ENCODE data around the gene KCNJ14. TPM values are rescaled to one million over a fixed set of nuclear protein-coding genes. Genes with fewer than 3 reads are reported as not detected.

Gene KCNJ14
- total RNA-seq, 1 experiment from 2014 or later = 0.36 TPM

DNA sequence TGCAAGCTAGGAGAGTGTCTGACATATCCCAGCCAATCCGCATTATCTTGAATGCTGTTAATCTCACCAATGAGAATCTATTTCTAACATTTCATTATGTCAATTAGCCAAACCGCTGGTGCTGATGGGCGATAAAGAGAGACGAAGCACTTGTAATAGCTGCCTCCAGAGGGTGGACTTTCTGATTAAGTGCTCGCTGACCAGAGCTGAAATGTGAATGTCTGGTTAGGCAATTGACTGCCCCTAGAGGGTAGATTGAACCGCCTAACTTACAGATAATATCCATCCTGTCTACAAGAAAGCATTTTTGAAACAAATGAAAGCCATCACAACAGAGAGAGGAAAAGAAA is 10.1 kb upstream of the KCNJ14 start:
- peak; percentile 80 for DNase-seq (ENCODE audit: low spot score)

GRCh38 chr19:48445606-48446481 is 9.5 kb upstream of the KCNJ14 start, which contains the start of gene GRWD1:
GRWD1 (plus strand) TSS chr19:48445983; CDS start chr19:48446006, 23 bp downstream.
- peak; percentile 90 for DNase-seq (ENCODE audit: low spot score)

DNA sequence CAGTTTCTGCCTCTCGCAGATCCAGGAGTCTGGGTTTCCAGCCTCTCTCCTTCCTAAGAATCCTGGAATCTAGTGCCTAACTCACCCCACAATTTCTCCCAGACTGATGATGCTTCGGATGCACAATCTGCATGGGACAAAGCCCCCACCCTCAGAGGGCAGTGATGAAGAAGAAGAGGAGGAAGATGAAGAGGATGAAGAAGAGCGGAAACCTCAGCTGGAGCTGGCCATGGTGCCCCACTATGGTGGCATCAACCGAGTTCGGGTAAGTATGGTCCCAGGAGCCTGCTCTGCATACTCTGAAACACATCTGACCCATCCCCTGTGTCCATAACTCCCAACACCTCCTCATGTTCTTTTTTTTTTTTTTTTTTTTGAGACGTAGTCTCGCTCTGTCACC is 8.8 kb upstream of the KCNJ14 start:
- no peak for DNase-seq (ENCODE audit: low spot score)

- DNase-seq (ENCODE audit: low spot score) = no peak
Measured at GRCh38 chr19:48448563-48448962, 6.8 kb upstream of the KCNJ14 start.

DNA sequence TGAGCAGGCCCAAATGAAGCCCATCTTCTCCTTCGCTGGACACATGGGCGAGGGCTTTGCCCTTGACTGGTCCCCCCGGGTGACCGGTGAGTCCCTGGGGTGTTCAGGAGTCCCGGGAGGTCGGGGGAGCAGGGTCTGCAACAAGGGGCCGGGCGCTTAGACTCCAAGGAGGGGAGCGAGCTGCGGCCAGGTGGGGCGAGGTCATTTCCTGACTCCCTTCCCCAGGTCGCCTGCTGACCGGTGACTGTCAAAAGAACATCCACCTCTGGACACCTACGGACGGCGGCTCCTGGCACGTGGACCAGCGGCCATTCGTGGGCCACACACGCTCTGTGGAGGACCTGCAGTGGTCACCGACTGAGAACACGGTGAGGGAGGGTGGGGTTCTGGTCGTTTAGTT is 4.9 kb upstream of the KCNJ14 start:
- no peak for DNase-seq (ENCODE audit: low spot score)

DNA sequence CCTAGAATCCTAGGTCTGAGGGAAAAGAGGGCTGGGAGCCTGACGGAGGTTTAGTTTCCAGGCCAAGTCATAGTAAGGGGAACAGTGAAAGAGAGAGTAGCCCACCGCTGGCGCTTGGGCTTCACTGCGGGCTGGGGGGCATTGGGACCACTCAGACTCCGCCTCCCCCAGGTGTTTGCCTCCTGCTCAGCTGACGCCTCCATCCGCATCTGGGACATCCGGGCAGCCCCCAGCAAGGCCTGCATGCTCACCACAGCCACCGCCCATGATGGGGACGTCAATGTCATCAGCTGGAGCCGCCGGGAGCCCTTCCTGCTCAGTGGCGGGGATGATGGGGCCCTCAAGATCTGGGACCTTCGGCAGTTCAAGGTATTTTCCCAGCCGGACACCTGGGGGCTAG is 4.5 kb upstream of the KCNJ14 start:
- no peak for DNase-seq (ENCODE audit: low spot score)

GRCh38 chr19:48451624-48452023 is 3.8 kb upstream of the KCNJ14 start:
- DNase-seq (ENCODE audit: low spot score) = no peak

GRCh38 chr19:48452289-48453190 is 2.8 kb upstream of the KCNJ14 start:
- no peak for DNase-seq (ENCODE audit: low spot score)

DNA sequence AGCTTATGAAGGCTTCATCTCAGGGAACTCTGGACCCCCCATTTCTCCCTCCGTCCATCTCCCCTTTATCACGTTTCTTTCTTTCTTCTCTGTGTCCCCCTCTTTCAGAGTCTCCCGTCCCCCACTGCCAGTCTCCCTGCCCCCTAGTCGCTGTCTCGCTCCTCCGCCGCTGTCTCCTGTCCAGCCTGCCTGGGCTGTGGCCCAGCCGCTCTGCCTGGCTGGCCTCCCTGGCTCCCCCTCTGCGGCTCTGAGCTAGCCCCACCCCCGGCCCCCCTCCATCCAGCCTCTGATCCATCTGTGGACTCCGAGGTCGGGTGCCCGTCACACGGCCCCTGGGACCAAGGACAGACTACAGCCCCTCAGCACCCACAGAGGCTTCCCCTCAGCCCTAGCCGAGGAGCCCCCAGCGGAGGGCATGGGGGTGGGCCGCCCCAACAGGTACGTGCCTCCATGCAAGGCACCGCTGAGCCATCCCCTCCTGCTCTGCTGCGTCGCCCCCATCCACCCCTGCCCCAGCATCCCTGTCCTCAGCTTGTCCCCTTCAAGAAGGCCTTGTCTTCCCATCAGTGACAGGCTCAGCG is 1.1 kb upstream of the KCNJ14 start:
- no peak for DNase-seq (ENCODE audit: low spot score)

GRCh38 chr19:48455908-48456562 is 661 bp downstream of the KCNJ14 start:
- DNase-seq (ENCODE audit: low spot score) = no peak

- DNase-seq (ENCODE audit: low spot score) = no peak
Measured at GRCh38 chr19:48456864-48457263, 1.5 kb downstream of the KCNJ14 start.

GRCh38 chr19:48458016-48458415 is 2.6 kb downstream of the KCNJ14 start:
- no peak for DNase-seq (ENCODE audit: low spot score)

- DNase-seq (ENCODE audit: low spot score) = no peak
Measured at GRCh38 chr19:48461651-48461981, 6.2 kb downstream of the KCNJ14 start.

DNA sequence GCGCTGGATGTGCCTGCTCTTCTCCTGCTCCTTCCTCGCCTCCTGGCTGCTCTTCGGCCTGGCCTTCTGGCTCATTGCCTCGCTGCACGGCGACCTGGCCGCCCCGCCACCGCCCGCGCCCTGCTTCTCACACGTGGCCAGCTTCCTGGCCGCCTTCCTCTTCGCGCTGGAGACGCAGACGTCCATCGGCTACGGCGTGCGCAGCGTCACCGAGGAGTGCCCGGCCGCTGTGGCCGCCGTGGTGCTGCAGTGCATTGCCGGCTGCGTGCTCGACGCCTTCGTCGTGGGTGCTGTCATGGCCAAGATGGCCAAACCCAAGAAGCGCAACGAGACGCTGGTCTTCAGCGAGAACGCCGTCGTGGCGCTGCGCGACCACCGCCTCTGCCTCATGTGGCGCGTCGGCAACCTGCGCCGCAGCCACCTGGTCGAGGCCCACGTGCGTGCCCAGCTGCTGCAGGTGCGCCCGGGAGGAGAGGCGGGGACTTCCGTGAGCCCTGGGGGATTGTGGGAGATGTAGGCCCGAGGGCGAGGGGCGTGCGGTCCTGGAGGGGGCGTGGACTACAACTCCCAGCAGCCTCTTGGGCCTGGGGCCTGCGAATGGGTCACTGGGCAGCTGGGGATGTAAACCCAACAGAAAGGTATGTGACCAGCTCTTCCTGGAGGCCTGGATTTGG is 6.7 kb downstream of the KCNJ14 start:
- no peak for DNase-seq (ENCODE audit: low spot score)

DNA sequence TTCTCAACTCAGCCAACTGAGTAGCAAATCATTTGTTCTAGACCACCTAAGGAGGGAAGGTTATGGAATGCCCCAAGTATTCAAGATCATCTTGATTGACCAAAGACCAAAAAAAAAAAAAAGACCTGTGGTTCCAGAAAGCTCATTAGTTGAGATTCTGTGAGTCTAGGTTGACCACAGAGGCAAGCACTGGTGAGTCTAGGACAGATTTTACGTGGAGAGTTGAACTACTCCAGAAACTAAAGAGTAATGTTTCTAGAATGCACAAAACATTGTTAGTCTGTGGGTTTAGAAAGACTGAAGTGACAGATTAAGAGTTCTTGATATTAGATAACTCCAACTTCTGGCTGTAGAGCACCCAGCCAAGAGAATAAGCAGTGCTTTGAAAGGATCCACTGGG is 9.8 kb downstream of the KCNJ14 start:
- no peak for DNase-seq (ENCODE audit: low spot score)

DNA sequence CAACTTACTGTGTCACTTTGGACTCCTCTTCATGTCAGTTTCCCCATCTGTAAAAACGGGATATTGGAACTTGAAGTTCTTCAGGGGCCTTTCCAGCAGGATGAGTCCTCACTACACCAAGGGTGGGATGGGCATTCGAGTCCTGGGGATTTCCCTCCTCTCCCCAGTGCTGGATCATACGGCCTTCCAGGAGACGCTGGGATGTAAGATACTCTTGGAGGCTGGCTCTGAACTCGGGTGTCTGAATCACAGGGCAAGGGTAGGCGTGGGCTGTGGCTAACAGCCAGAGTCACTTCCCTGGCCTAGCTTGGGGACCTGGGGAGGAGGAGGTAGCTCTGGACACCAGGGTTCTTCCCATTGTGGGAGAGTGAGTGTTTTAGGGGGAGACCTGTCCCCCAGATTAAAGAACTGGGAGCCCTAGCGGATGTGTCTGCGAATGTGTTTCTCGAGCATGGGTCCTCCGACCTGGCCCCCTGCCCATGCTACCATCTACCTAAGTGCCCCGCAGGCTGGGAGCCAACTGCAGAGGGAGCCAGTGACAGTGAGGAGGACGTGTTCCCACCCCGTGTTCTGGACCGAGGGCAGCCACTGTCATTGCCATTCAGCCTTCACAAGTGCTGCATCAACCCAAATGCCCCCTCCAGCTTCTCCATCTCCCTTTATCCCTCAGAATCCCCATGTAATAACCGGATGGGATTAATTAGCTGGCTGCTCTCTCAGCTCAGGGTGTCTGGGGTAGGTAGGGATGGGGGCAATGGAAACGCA is 11.4 kb downstream of the KCNJ14 start:
- DNase-seq (ENCODE audit: low spot score) = peak; percentile 53

DNA sequence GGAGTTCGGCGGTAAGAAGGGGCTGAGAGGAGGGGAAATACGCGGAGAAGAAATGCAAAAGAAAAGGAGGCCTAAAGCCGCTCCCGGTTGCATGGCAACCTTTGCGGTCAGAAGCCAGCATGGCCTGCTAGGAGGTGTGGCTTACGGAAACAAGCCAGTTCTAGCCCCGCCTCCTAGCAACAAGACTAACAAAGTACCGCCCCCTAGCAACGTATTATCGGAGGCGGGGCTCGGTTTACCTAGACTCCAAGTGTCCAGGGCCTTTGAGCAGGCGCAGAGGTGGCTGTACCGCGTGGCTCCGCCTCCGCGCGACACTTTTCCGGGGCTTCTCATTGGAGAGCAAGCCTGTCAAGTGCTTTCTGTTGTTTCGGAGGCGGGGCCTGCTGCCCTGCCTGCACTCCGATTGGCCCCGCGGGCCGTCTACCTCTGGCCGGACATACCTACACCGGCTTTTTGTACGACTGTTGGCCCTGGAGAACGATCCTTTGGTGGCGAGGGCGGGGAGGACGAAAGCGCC is 13.5 kb downstream of the KCNJ14 start:
- peak; percentile 98 for DNase-seq (ENCODE audit: low spot score)

DNA sequence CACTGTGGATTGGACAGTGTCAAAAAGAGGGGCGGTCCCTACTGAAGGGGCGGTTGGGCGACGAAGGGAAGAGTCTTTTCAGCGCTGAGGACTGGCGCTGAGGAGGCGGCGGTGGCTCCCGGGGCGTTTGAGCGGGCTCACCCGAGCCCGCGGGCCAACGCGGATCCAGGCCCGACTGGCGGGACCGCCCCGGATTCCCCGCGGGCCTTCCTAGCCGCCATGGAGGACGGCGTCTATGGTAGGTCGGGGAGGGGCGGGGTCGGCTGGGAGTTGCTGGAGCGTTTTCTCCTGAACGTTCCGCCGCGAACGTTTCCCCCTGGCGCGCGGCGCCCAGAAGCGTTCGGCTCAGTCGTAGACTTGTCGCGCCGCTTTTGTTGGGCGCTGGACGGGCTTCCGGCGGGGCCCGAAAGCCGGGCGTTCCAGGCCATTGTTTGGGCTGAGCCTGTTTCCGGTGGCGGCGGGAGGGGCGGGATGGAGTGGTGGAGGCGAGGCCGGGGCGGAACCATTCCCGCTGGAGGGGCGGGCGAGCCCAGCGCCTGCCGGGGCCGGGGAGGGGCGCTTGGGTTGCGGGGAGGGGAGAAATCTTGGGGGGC is 14.0 kb downstream of the KCNJ14 start, which contains the start of gene CYTH2:
TSS of gene CYTH2 (plus strand) at position 81 of the 593 bp plus-strand sequence. CDS start at position 220, 139 bp downstream.
- DNase-seq (ENCODE audit: low spot score) = peak; percentile 54

- no peak for DNase-seq (ENCODE audit: low spot score)
Measured at GRCh38 chr19:48469934-48470680, 14.7 kb downstream of the KCNJ14 start.

Data from A172 (cell line).